Caki2 (cell line): Measurements from ENCODE around the gene SHLD2. TPM values are rescaled to one million over a fixed set of nuclear protein-coding genes. Genes with fewer than 3 reads are reported as not detected.

Source experiments
- total RNA-seq: library from RNA; depleted of rRNA; stranded (reverse); fragments of >200 nt; shearing (Covaris generic); gene quantifications from 2 replicates; pipeline ENCODE4 v1.2.3, GENCODE V29; 2014; ENCODE audit warnings: low replicate concordance; rRNA removed

SHLD2 gene
- total RNA-seq, 1 experiment from 2014 or later = 20.0 TPM

Other genes starting within 250 kb of the SHLD2 start
- gene MMRN2, start 137.6 kb upstream of the SHLD2 start, total RNA-seq = 4.8 and 14.5 TPM in 2 replicates
- gene SNCG, start 136.6 kb upstream of the SHLD2 start, total RNA-seq = 245 and 315 TPM in 2 replicates
- gene ADIRF, start 126.7 kb upstream of the SHLD2 start, total RNA-seq = not detected in 2 replicates
- gene FAM25A, start 74.9 kb upstream of the SHLD2 start, total RNA-seq = not detected in 2 replicates
- gene GLUD1, start 363 bp upstream of the SHLD2 start, total RNA-seq = 212 and 237 TPM in 2 replicates
- 1.7 TPM in 1 of 2 replicates, not detected in the other for gene NUTM2A, start 130.2 kb downstream of the SHLD2 start, total RNA-seq